ENCODE results near the gene UQCC2. TPM values are rescaled to one million over a fixed set of nuclear protein-coding genes. Genes with fewer than 3 reads are reported as not detected.

Gene UQCC2
- total RNA-seq, 4 donors from 2014 or later, result 21.1 to 74.7 (median 32.7) TPM

- Histone ChIP-seq H3K27ac (peak overlapping the region; percentile 66 to 90 (median 70)), H3K9me3 (no peaks in the 10 kb centered on the region), H3K4me3 (replicated peaks in 1 of 3) (no peak overlapping the region), H3K4me1 (peaks cover 44 to 46% of the 10 kb centered on the region in 2 donors), H3K36me3 (peaks cover 9 to 17% of the 10 kb centered on the region in 2 donors), H3K27me3 (no peaks in the 10 kb centered on the region)
- intact Hi-C loops (cut with DNase I), result no loop called here
- no peak for TF ChIP-seq CTCF (IDR thresholded peaks at IDR 0.05)
- TF ChIP-seq POLR2A (IDR thresholded peaks at IDR 0.05), result no peak
- peak; percentile 59 to 65 for DNase-seq
- WGBS, 2 donors, result 74 to 75% methylated on average over 8 to 10 of the region's 10 CpGs
These were observed 19.1 kb upstream of the UQCC2 start for GRCh38 chr6:33730611-33731010.

- intact Hi-C loops (cut with DNase I), result no loop called here
- no peaks in the 10 kb centered on the region for H3K9me3 ChIP-seq
- DNase-seq, result no peak
- H3K4me1 ChIP-seq, result peaks cover 47 to 51% of the 10 kb centered on the region in 2 donors
- H3K36me3 ChIP-seq, result peaks cover 0 to 6% of the 10 kb centered on the region in 2 donors
- 83 to 91% methylated on average over 2 to 5 of the region's 6 CpGs for WGBS, 2 donors
- TF ChIP-seq POLR2A (IDR thresholded peaks at IDR 0.05) (no peak), CTCF (IDR thresholded peaks at IDR 0.05) (no peak)
- H3K27ac ChIP-seq, result peak overlapping the region; percentile 66 to 90 (median 70)
- no peak overlapping the region for H3K4me3 ChIP-seq (replicated peaks in 1 of 3)
- no peaks in the 10 kb centered on the region for H3K27me3 ChIP-seq
These were observed 17.6 kb upstream of the UQCC2 start for GRCh38 chr6:33729059-33729458.

GRCh38 chr6:33728438-33728837, 16.9 kb upstream of the UQCC2 start:
- H3K9me3 ChIP-seq, result no peaks in the 10 kb centered on the region
- WGBS, 2 donors, result 92% methylated on average over 11 of the region's 11 CpGs
- intact Hi-C loops (cut with DNase I), result no loop called here
- DNase-seq, result peak in 1 of 2 donors; percentile 34
- H3K27ac ChIP-seq, result peak overlapping the region; percentile 66 to 90 (median 70)
- TF ChIP-seq POLR2A (IDR thresholded peaks at IDR 0.05) (no peak), CTCF (IDR thresholded peaks at IDR 0.05) (no peak)
- H3K27me3 ChIP-seq, result no peaks in the 10 kb centered on the region
- peaks cover 53 to 58% of the 10 kb centered on the region in 2 donors for H3K4me1 ChIP-seq
- no peak overlapping the region for H3K4me3 ChIP-seq (replicated peaks in 1 of 3)
- peaks cover 0 to 2% of the 10 kb centered on the region in 2 donors for H3K36me3 ChIP-seq

GRCh38 chr6:33727932-33728331, 16.4 kb upstream of the UQCC2 start:
- intact Hi-C loops (cut with DNase I), result no loop called here
- no peak overlapping the region for H3K4me3 ChIP-seq (replicated peaks in 1 of 3)
- WGBS, 2 donors, result 63 to 83% methylated on average over 3 to 10 of the region's 11 CpGs

More at GRCh38 chr6:33727932-33728331, 16.4 kb upstream of the UQCC2 start:
- no peaks in the 10 kb centered on the region for H3K36me3 ChIP-seq
- peaks cover 53 to 63% of the 10 kb centered on the region in 2 donors for H3K4me1 ChIP-seq
- no peaks in the 10 kb centered on the region for H3K27me3 ChIP-seq
- TF ChIP-seq CTCF (IDR thresholded peaks at IDR 0.05) (no peak), POLR2A (IDR thresholded peaks at IDR 0.05) (no peak)
- H3K27ac ChIP-seq, result peak overlapping the region in 2 of 3 donors; percentile 39 to 90
- peak in 1 of 2 donors; percentile 43 for DNase-seq
- no peaks in the 10 kb centered on the region for H3K9me3 ChIP-seq
